Measurements from ENCODE around the gene EGLN1. TPM values are rescaled to one million over a fixed set of nuclear protein-coding genes. Genes with fewer than 3 reads are reported as not detected.
A peak's percentile ranks its signal among the peaks of the same experiment; 100 is the strongest.

Gene EGLN1
- total RNA-seq, 1 donor from 2014 or later: 45.3 TPM

- DNase-seq: no peak
Observed at GRCh38 chr1:231395998-231396390, 26.1 kb downstream of the EGLN1 start.

DNA sequence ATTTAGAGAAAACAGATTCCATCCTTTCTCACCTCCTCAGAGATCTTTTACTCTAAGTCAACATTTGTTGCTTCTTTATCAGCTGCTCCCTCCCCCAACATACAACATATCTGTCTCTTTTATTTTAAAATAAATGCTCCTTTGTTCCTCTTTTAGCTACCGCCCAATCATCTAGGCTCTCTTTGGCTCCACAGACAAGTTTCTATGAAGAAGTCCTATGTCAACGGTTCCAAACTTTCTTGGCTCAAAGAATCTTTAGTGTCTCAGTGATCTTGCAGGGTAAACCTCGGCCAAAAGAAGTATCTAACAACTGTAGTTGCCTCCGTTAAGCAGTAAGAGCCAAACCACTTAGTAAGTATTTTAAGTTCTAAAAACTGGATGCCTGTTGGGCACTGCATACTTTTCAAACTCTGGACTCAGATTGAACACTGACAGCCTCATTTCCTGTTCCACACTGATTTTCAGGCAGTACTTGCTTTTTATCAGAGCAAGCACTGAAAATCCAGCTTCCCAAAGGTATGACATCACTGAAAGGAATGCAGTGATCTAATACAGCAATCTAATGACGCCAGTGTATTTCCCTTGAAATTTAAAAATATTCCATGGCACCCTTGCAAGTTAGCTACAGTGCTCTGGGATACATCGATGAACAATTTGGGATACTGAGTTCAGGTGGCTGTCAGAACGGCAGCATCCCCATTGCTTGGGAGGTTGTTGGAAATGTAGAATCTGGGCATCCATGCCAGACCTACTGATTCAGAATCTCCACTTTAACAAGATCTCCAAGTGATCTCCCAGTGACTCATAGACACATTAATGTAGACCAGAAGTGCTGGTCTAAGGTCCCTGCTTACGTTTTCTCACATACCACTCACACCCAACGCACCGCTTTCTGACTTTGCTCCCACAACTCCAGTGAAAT lies 26.8 kb downstream of the EGLN1 start:
- DNase-seq: peak; percentile 95

DNA sequence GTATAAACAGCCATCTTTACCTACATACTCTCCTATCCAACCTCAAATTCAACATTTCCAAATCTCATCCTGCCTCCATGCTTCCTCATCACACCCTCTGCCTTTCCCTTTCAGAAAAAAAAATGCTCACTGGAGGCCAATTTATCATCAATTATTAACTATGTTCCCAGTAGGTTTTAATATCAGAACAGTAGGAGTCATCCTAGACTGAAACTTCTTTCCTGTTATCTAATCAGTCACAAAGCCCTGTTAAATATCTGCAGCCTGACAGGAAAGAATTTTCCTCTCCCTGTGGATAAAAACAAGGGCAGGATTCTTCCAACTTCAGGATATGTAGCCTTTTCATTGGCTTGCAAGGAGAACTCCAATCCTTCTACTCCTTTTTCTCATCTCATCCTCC lies 28.4 kb downstream of the EGLN1 start:
- DNase-seq: no peak

DNA sequence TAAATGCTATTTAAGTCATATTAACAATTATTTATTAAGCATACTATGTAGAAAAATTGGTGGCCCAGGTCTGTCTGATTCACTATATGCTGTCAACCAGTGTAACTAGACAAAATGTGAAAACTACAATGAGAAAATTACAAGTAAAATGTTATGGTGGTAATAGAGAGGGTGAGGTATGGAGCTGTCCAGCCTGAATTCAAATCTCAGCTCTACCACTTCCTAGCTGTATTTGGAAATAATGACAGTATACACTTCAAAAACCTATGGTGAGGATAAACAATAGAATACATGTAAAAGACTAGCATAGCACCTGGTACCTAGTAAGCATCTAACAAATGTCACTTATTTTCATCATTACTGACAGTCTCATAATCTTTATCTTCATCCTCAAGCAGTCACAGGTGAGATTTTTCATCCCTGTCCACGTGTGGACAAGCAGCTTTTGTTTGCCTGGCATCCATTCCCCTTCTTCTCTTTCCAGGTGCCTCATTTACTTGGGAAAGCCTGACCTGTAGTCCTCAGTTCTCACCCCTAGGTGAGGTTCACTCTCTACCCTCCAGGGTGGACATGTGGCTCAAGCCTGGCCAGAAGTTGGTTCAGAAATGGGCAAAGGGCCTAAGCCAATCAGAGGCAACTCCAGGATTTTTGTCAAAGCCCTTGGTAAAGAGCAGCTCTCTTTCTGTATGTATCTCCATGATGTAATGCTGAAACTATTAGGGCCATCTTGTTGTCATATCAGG lies 29.5 kb downstream of the EGLN1 start:
- no peak for DNase-seq

DNA sequence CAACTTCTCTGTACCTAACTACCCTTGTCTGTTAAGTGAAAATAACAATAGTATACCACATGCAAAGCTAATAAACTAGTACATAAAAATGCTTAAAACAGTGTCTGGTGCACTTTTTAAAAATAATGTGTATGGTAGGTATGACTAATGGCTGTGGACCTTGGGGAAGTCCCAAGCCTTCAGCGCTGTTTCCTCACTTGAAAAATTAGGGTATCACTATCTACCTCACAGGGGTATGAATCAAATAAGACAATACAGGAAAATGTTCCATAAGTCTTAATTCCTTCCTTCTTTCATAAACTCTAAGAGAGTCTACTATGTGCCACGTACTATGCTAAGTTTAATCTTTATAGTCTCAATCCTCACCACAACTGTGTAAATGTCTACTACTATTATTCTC lies 32.0 kb downstream of the EGLN1 start:
- no peak for DNase-seq

DNA sequence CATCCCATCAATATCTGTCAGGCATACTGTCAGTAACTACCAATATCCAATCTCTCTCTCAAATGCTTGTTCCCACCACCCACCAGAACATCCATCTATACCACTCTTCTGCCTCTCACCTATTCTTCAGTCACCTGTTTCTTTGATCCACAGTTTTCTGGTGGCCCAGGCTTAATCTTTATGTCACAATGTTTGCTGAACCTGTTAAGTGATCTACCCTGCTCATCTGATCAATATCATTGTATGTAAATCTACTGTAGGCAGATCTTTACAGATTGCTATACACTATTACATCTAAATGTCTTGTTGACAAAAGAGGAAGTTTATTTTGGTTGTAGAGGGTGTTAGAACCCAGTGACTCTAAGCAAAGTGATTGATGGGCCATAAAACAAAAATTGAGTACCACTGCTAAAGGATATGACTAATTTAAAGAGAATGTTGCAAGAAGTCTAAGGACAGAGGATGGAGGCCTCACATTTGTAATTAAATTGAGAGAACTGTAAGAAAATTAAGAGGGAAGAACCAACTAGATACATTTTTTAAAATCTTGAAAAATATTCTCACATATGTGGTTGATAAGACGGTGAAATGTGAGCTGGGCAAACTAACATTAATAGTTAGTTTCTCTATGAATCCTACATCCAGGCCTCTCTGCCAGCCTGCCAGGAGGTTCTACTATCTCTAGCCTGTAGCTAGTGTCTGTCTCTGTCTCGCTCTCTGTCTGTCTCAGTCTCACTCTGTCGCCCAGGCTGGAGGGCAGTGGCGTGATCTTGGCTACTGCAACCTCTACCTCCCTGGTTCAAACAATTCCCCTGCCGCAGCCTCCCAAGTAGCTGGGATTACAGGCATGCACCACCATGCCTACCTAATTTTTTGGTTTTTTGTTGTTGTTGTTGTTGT lies 34.1 kb downstream of the EGLN1 start:
- DNase-seq: no peak

- DNase-seq: no peak
Observed at GRCh38 chr1:231386466-231386865, 35.6 kb downstream of the EGLN1 start.

GRCh38 chr1:231385416-231385748 lies 36.7 kb downstream of the EGLN1 start:
- DNase-seq: no peak

DNA sequence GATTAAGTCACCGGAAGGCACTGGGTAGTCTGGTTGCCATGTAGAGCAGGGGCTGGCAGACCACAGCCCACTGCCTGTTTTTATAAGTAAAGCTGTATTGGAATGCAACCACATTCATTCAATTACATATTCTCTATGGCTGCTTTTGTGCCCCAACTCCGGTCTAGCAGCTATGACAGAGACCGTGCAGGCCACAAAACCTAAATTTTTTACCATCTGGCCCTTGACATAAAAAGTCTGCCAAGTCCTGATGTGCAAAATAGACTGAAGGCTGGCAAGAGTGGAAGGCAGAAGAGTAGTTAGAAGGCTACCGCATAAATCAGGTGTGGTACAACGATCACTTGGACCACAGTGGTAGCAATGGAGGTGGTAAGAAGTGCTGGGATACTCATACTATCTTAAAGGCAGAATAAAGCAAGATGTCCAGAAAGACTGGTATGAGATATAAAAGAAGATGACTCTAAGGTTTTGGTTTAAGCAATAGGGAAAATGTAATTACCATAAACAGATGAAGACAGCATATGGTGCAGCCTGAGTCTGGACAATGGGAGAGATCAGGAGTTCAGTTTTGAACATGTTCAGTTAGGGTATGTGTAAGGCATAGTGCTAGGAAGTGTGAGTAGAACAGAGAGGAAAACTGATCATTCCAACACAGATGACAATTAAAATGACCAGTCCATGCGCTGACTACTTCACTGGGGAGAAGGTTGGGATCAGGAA lies 37.2 kb downstream of the EGLN1 start:
- DNase-seq: no peak

DNA sequence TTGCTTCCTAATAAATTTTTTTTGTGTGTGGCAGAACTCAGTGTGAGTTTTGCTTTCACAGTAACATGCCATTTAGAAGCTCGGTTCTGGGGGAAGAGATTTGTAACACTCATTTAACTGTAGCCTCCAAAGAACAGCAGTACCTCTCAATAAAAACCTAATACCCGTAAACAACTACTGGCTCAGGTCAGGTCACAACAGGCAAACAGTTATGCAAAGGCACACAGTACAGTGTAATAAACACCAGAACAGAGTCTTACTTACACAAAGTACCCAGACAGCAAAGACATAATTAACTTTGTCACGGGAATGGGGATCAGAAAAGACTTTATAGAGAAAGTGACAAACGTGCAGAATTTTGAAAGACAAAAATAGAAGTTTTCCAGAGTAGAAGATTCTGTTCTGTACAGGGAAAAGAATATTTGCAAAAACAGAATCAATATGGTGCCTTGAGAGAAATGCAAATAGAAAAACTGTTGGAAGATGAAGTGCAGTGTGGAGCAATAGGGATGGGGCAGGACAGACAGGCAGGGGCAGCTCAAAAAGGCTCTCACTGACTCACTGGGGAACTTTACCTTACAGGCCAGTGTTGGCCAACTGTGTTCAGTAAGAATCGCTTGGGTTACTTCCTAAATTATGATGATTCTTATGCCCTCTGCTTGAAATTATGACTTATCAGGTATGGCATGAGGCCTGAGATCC lies 38.8 kb downstream of the EGLN1 start:
- no peak for DNase-seq

- no peak for DNase-seq
Observed at GRCh38 chr1:231382426-231382825, 39.7 kb downstream of the EGLN1 start.

DNA sequence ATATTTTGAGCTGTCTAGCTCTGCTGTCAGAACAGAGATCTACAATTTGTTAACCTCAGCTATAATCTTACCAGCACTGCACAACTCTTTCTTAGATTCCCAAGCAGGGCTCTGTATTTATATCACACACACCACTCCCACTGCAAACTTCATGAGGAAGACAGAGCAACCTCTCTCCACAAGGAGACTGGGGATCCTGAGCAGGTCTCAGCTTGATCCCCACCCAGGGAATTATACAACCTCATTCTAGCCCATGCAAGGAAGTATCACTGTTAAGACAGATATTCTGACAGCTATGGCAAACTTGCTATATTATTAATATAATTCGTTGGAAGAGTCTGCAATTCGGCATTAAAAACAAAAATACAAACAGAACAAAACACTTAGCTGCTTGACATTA lies 40.4 kb downstream of the EGLN1 start:
- DNase-seq: no peak

- no peak for DNase-seq
Observed at GRCh38 chr1:231376875-231377549, 45.1 kb downstream of the EGLN1 start.

DNA sequence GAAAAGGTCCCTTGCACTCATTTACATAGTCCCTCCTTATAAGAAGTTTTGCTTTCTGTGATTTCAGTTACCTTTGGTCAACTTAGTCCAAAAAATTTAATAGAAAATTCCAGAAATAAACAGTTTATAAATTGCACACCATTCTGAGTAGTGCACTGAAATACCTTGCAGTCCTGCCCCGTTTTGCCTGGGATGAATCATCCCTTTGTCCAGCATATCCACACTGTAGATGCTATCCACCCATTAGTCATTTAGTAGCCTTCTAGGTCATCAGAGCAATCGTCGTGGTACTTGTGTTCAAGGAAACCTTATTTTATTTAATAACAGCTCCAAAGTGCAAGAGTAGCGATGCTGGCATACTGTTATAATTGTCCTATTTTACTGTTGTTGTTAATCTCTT lies 46.0 kb downstream of the EGLN1 start:
- DNase-seq: no peak

- no peak for DNase-seq
Observed at GRCh38 chr1:231374394-231374793, 47.7 kb downstream of the EGLN1 start.

DNA sequence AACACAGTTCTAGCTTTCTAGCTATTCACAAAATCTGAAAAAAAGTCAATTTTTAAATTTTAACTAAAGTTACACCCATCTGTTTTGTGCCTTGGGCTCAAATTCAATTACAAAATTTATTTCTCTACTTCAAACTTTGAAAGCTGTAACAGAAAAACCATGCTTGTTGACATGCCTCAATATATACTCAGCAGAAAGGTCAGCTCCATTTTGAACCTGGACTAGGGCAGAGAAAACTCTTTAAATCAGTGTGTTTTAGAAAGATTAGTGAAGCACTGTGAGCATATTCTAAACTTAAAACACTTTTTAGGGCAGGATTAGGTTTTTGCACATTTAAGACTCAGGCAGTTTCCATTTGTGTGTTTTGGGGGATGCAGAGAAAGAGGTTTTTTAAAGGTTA lies 49.6 kb downstream of the EGLN1 start:
- no peak for DNase-seq

DNA sequence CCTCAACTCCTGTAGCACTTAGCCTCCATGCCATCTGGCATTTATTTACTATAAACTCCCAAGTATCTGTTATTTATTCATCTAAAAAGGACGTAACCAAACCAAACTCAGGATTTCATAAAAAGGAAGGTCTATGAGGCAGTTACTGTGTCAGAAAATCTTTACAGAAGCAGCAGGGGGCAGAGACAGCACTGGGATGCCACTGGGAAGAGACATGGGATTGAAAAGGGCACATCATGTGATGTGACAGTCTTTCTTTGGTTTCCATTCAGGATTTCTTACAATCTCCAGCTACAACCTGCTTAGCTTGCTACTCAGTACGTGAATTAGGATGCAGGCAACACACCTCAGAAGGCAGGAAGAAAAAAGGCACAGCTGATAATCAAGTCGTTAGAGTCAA lies 52.8 kb downstream of the EGLN1 start:
- DNase-seq: no peak

- DNase-seq: no peak
Observed at GRCh38 chr1:231364192-231364591, 57.9 kb downstream of the EGLN1 start.

- no peak for DNase-seq
Observed at GRCh38 chr1:231363624-231364023, 58.5 kb downstream of the EGLN1 start.

DNA sequence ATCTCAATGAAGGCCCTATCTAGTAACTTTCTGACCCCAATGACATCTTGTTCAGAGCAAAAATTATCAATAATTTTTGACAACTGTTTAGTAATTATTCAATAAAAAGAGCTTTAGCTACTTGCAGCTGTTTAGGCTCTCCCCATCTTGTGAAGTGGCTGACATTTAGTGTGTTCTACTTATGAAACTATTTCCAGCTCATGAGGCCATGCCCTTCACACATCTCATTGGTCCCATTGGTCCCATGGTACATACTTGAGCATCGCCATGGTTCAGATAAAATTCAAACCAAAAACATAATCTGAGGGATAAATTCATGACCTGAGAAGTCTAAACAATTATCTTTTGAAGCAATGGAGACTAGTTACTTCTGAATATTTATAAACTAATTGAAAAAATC lies 59.8 kb downstream of the EGLN1 start:
- DNase-seq: no peak

DNA sequence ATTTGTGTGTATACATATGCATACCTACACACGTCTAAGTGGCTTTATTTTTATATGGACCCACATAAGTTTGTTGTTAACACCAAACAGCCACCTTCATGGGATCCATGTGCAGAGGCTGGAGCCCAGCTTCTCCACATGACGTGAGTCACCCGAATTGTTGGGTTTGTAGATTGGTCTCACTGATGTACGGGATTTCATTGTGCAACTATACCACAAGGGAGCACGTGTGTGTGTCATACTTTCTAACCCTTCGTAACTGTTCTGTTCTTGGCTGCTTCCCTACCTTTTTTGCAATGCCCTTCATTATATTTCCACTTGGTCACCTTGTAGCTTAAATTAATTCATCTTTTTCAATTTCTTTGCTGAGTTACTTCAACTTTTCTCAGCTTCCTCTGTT lies 63.0 kb downstream of the EGLN1 start:
- DNase-seq: no peak

Data from skin of body (tissue), 2 donors.